Right lung (tissue), 5 donors: ENCODE measurements around the gene OR51A7. TPM values are rescaled to one million over a fixed set of nuclear protein-coding genes. Genes with fewer than 3 reads are reported as not detected.
"Not testable (repeated sequence)": the region's sequence is repeated elsewhere in the genome, so short reads cannot be mapped to it uniquely, and the experiment has no call there.

Source experiments
- DNase-seq, 2 donors: peaks; one replicate each; pipeline ENCODE4 v3.0.0-alpha.2; 2013
- polyA plus RNA-seq, 5 donors: library from polyadenylated mRNA; unstranded; fragments of 120-200 nt; gene quantifications; one replicate each; pipeline versions ENCODE4 v1.2.1 to v1.2.3, GENCODE V29; 2013; ENCODE audit warnings: inconsistent platforms in 1 of 5, low replicate concordance in 1 of 5; ENCODE audit not compliant: insufficient read length in 5 of 5, insufficient read depth in 1 of 5

Gene OR51A7
- polyA plus RNA-seq, 5 donors: not detected

DNA sequence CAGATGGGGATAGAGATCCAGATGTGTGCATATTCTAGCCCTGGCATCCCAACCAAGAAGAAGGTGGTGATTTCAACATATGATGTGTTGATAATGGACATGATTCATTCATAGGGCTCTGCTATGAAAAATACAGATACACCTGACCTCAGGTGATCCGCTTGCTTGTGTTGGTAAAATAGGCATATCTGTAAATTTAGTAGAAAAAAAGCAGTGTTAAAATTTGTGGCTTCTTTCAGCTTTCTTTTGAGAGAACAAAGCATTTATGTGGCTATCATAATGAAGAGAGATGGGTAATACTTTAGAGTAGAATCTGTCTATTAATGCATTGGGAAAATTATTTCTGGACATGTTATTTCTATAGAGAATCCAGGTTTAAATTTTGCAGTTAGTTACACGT is 52.0 kb downstream of the OR51A7 start, which contains the start of gene OR51A2:
Gene OR51A2 (minus strand): TSS at position 101 of the 400 bp plus-strand sequence. CDS start 0 bp downstream, at position 101.
- DNase-seq: not testable (repeated sequence)

DNA sequence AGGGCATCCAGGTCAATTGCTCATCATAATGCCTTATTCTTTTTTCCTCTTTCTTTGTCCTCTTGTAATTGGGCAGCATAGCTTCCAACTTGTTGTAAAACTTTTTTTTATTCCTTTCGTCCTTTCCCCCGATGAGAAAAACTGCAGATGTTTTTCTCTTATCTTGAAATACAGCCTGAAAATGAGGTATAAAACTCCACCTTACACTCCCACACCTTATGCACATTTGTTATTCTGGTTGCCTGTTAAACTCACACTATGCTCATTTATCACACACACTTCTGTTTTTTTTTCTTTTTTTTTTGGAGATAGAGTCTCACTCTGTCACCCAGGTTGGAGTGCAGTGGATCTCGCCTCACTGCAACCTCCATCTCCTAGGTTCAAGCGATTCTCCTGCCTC is 53.8 kb downstream of the OR51A7 start:
- no peak for DNase-seq

Other genes starting within 250 kb of the OR51A7 start
- under 1 TPM; 0.09 to 0.28 (median 0.14) TPM for gene OR51E2, start 205.9 kb upstream of the OR51A7 start, polyA plus RNA-seq
- under 1 TPM in 1 of 5 donors, not detected in 4; 0.18 TPM for gene MMP26, start 199.0 kb upstream of the OR51A7 start, polyA plus RNA-seq
- gene OR51F1, start 133.8 kb upstream of the OR51A7 start, polyA plus RNA-seq: not detected
- not detected for gene OR52R1, start 99.4 kb upstream of the OR51A7 start, polyA plus RNA-seq
- gene OR51F2, start 82.5 kb upstream of the OR51A7 start, polyA plus RNA-seq: not detected
- gene OR51S1, start 54.6 kb upstream of the OR51A7 start, polyA plus RNA-seq: not detected
- not detected for gene OR51T1, start 21.9 kb upstream of the OR51A7 start, polyA plus RNA-seq
- not detected for gene OR51G2, start 15.6 kb downstream of the OR51A7 start, polyA plus RNA-seq
- not detected for gene OR51G1, start 20.6 kb downstream of the OR51A7 start, polyA plus RNA-seq
- not detected for gene OR51A4, start 43.8 kb downstream of the OR51A7 start, polyA plus RNA-seq
- not detected for gene OR51A2, start 51.9 kb downstream of the OR51A7 start, polyA plus RNA-seq
- gene OR51L1, start 91.1 kb downstream of the OR51A7 start, polyA plus RNA-seq: under 1 TPM; 0.01 to 0.04 (median 0.04) TPM
- not detected for gene OR52J3, start 142.7 kb downstream of the OR51A7 start, polyA plus RNA-seq
- not detected for gene OR52E2, start 155.8 kb downstream of the OR51A7 start, polyA plus RNA-seq
- not detected for gene OR52E1, start 165.8 kb downstream of the OR51A7 start, polyA plus RNA-seq
- gene OR52A5, start 234.6 kb downstream of the OR51A7 start, polyA plus RNA-seq: not detected